C4-2B (cell line): Measurements from ENCODE around the gene APPL2.

ENCODE experiments used
- H3K27ac ChIP-seq: fragments of 450-650 bp; 2 replicates; pipeline ENCODE4 v1.5.1; 2017
- CTCF ChIP-seq: fragments of 450-650 bp; conservative IDR thresholded peaks from 2 replicates; pipeline ENCODE4 v1.5.1; 2017; ENCODE audit warnings: mild to moderate bottlenecking
- ZFX ChIP-seq: fragments of 450-650 bp; IDR thresholded peaks from 2 replicates; pipeline ENCODE4 v1.6.1; 2017

The APPL2 gene

GRCh38 chr12:105222726-105223351, 13.1 kb downstream of the APPL2 start:
- no peak for TF ChIP-seq ZFX
- no peak for TF ChIP-seq CTCF
- no peak overlapping the region for H3K27ac ChIP-seq

GRCh38 chr12:105222284-105222655, 13.7 kb downstream of the APPL2 start:
- no peak for TF ChIP-seq CTCF
- TF ChIP-seq ZFX = no peak

GRCh38 chr12:105221583-105222283, 14.2 kb downstream of the APPL2 start:
- H3K27ac ChIP-seq = peak overlapping the region; percentile 12; the same call in 1 of the 2 replicates
- no peak for TF ChIP-seq CTCF
- no peak for TF ChIP-seq ZFX

More at GRCh38 chr12:105222284-105222655, 13.7 kb downstream of the APPL2 start:
- H3K27ac ChIP-seq = peak overlapping the region; percentile 12; the same call in 1 of the 2 replicates

- TF ChIP-seq CTCF = no peak
- TF ChIP-seq ZFX = no peak
- H3K27ac ChIP-seq = peak overlapping the region; percentile 37; the same call in 1 of the 2 replicates
Observed at GRCh38 chr12:105220929-105221290, 15.1 kb downstream of the APPL2 start.

- no peak for TF ChIP-seq CTCF
- TF ChIP-seq ZFX = no peak
Observed at GRCh38 chr12:105220150-105220928, 15.6 kb downstream of the APPL2 start.

GRCh38 chr12:105219261-105220028, 16.5 kb downstream of the APPL2 start:
- H3K27ac ChIP-seq = no peak overlapping the region
- TF ChIP-seq CTCF = no peak
- no peak for TF ChIP-seq ZFX

More at GRCh38 chr12:105220150-105220928, 15.6 kb downstream of the APPL2 start:
- H3K27ac ChIP-seq = peak overlapping the region; percentile 37; the same call in 1 of the 2 replicates
